SH-SY5Y (cell line): ENCODE measurements around the gene CRNN.

Source experiments
- GATA2 ChIP-seq: IDR thresholded peaks from 2 replicates; pipeline ENCODE4 v1.6.1; 2011; ENCODE audit warnings: mild to moderate bottlenecking, low read depth, low read length
- GATA3 ChIP-seq: IDR thresholded peaks from 2 replicates; pipeline ENCODE4 v1.6.1; 2011; ENCODE audit warnings: low read depth, mild to moderate bottlenecking, low read length, moderate library complexity

DNA sequence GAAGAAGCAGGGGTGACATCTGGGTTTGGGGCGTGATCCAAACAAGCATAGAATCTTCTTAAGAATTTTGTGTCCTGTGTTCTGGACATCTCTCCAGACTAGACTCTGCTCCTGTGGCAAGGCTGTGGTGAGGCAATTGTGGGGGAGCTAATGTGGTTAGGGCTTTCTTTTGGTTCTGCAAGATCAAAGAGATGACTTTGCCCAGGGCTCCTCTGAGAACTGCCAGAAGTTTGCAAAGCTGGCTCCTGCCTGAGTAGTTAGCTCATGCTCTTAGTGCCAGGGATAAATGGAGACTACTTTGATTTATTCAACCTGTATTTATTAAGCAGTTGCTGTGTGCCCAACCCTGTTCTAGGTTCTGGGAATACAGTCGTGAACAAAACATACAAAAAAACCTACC is 34.0 kb upstream of the CRNN start:
- TF ChIP-seq GATA2 (no peak), GATA3 (no peak)
